NCI-H2107 treated with DMSO at 0.1 percent for 48 hours (cell line): ENCODE measurements around the gene CTSD.

Experiments
- DNase-seq: peaks from one replicate; lab custom pipeline; 2025; ENCODE audit not compliant: unreplicated experiment; lab: John Stamatoyannopoulos, UW

Gene CTSD

DNA sequence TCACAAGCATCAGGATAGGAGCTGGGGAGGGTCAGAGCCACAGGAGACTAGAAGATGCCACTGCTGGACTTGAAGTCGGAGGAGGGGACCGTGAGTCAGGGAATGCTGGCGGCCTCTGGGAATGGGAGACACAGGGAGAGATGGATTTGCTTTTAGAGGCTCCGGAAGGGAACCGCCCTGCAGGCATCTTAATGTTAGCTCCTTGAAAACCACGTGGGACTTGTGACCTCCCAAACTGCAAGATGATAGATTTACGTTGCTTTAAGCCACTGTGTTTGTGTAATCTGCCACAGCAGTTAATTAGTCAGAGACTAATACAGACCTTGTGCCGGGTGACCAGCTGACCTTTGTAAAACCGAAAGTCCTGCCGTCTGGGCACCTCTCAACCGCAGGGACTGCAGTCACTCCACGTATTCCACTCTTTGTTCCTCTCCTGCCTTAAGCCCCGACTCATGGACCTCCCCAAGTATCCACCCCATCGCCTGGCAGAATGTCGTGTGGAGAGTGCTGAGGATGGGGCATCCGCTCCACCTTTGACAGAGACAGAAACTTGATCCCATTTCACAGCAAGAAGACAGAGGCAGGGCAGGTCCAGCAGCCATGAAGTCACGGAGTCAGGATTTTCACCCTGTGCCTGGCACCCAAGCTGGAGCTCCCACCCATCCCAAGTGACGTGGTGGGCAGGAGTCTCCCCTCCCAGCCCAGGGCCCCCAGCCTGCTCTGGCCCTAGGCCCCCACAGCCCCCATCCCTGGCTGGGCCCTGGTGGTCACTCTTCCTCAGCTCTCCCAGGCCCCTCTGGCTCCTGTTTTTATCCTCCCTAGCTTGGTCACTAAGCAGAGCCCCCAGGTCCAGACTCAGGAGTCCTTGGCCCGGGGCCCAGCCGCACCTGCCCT is 19.4 kb upstream of the CTSD start:
- DNase-seq: no peak

DNA sequence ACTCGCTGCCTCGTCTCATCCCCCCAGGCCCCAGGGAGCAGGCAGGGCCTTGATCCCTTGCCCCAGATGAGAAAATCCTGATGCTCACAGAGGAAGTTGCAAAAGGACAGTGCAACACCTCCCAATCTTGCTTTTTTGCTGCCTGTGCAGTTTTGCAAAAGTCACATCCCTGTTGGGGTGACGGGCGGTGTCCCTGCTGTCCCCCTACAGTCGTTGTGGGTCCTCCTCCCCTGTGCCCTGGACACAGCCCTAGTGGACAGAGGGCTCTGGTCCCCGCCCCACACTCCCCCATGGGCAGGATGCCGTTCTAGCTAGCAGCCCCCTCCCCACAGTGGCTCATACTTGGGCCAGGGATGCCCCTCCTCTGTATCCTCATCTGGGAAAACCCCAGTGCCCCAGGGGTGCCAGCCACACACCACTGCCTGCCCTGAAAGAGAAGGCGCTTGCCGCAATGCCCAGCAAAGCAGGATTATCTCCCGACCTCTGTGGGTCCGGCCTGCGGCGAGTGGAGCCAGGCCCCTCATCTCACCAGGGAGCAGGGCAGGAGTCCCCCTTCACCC is 18.4 kb upstream of the CTSD start:
- no peak for DNase-seq

DNA sequence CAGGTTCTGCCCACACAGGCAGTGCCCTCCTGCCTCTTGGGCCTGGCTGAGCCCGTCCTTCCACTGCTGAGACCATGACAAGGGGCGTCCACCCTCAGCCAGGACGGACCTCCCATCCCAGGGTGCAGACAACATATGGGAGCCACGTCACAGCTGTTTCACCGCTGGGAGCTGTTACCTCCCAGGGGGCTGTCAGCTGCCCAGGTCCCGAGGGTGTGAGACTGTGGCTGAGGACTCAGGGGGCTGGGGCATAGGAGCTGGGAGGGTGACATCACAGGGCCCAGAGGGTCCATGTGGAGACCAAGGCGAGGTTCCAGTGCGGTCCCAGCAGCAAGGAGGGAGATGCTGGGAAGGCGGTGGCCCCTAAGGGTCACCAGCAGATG is 17.9 kb upstream of the CTSD start:
- no peak for DNase-seq

DNA sequence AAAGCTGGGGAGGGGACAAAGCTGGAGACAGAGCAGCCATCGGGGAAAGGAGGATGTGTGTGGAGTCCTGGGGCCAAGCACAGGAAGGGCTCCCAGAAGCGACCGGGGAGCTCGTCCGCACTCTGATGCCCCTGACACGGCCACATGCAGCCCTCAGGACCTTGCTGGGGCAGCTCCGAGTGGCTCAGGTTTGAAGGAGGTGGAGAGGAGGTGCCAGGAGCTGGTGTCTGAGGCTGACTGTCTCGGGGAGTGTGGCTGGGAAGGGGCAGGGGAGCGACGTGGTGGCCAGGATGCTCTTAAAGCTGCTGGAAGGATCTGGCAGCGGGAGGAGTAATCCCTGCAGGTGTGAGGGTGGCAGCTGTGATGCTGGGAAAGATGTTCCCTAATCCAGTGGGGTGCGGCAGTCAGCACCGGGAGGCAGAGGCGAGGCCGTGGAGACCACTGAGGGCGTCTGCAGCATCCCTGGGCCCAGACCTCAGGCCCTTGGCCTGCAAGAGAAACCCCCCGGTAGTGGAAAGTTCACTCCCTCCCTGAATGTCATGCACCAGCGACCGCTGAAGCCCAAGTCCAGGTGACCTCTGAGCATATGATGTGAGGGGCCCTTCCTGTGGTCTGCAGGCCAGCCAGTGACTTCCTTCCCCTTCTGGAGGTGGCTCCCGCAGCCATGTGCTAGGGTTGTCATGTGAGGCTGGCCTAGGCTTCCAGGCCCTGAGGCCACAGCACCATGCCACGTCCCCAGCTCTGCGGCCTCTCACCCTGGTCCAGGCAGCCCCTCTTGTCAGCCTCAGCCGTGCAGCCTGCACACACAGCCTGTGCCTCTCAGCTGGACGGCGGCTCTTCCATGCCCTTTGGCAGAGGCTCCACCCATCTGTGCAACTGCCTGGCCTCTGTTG is 17.2 kb upstream of the CTSD start:
- DNase-seq: no peak

GRCh38 chr11:1779806-1780699 is 16.3 kb upstream of the CTSD start:
- DNase-seq: no peak

DNA sequence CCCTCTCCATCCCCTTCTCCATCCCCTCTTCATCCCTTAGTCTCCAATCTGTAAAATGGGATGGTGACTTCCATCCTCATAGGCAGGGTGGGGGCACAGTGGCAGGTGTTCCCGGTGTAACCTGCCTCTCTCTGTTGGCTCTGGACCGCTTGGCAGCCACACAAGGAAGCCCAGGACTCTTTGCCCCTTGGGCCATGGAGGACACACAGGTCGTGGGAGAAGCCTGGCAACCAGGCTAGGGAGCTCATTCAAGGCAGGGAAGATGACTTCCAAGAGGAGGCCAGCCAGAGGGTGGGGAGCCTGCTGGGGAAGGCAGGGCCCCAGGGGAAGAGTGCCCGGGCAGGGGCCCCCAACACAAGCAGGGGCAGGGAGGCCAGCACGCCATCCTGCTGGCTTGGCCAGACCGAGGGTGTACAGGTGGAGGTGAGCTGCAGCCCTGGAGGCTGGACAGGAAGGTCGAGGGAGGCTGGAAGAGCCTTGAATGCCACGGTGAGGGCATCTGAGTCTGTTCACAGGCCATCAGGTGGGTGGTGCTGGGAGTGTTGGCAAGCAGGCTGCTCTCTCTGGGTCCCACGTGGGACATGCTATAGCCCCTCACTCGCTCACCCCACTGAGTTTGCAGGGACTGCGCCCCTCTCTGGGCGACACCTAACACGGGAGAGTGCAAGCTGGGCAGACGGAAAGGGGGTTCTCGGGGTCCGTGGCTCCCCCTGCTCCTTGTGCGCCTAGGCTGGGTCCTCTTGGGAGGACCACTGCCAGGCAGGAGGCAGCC is 15.5 kb upstream of the CTSD start:
- DNase-seq: no peak

GRCh38 chr11:1778141-1778911 is 14.6 kb upstream of the CTSD start:
- DNase-seq: no peak

DNA sequence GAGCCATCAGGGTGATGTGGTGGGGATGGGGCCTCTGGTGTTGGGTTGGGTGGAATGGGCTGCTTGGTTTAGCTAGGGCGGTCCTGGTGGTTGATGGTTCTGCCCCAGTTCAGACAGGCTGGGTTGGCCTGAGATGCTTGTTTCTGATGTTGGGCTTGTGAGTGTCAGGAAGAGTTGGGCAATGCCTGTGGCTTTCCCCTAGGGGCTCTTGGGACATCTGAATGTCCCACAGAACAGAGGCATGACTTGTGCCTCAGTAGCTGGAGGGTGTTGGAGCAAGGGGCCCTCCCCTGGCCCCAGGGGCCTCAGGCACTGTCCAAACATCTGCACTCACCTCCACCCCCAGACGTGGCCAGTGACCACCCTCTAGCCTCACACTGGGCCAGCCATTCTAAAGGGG is 14.0 kb upstream of the CTSD start:
- DNase-seq: no peak

DNA sequence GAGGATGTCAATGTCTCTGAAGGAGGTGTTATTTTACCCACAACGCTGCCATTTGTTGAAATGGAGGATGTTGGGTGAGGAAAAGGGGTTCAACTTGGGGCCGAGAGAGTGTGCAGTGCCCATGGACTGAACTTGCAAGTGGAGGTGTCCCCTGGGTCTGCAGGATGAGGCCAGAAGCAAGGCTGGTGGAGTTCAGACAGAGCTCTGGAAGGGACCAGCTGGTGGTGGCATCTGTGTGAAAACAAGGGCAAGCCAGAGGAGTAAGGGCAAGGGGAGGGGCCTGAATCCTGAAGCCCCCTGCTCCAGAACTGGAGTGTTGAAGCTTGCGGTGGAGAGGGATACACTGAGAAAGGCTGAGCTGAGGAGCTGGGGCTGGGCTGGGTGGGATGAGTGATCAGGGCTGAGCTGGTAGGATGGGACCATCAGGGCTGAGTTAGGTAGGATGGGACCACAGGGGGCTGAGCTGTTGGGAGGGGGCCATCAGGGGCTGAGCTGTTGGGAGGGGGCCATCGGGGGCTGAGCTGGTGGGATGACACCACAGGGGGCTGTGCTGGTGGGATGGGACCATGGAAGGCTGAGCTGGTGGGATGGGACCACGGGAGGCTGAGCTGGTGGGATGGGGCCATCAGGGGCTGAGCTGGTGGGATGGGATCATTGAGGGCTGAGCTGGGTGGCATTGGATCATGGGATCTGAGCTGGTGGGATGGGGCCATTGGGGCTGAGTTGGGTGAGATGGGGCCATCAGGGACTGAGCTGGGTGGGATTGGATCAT is 13.4 kb upstream of the CTSD start:
- DNase-seq: no peak

- no peak for DNase-seq
These were observed 12.7 kb upstream of the CTSD start for GRCh38 chr11:1776331-1776851.

DNA sequence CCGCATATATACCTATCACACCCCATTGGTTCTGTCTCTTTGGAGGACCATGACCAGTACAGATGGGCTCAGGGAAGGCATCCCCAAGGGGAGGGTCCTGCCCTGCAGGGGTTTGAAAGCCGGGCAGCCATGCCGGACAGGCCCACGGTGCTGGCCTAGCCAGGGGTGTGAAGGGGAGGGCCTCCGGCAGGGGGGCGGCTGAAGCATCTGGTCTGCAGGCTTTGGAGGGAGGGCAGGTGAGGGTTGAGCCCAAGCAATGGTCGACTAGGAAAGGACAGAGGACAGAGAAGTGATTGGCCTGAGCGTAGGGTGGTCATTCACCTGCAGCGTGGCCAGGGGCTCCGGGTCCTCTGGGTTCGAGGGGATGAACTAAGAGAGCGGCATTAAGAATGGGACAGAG is 11.2 kb upstream of the CTSD start:
- no peak for DNase-seq

DNA sequence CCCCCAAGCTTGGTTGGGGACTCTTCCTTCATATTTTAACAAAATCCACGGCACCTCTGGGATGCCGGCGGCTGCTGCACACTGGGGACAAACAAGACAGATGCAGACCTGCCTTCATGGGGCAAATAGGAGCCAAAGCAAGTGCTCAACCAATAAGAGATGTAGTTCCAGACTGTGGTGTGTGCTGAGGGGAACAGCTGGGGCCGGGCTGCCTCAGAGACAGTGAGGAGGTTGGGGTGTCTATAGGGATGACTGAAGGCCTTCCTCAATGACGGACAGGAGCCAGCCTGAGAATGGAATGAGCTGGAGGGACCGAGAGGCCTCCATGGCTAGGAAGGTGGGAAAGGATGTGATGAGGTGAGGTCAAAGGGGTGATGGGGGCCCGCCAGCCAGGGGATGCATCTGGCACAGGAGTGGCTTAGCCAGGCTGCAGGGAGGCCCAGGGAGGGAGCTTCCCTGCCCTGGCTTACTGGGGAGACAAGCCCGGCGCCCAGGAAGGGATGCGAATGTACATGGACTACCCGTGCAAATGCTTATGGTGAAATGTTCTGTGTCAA is 10.3 kb upstream of the CTSD start:
- no peak for DNase-seq

DNA sequence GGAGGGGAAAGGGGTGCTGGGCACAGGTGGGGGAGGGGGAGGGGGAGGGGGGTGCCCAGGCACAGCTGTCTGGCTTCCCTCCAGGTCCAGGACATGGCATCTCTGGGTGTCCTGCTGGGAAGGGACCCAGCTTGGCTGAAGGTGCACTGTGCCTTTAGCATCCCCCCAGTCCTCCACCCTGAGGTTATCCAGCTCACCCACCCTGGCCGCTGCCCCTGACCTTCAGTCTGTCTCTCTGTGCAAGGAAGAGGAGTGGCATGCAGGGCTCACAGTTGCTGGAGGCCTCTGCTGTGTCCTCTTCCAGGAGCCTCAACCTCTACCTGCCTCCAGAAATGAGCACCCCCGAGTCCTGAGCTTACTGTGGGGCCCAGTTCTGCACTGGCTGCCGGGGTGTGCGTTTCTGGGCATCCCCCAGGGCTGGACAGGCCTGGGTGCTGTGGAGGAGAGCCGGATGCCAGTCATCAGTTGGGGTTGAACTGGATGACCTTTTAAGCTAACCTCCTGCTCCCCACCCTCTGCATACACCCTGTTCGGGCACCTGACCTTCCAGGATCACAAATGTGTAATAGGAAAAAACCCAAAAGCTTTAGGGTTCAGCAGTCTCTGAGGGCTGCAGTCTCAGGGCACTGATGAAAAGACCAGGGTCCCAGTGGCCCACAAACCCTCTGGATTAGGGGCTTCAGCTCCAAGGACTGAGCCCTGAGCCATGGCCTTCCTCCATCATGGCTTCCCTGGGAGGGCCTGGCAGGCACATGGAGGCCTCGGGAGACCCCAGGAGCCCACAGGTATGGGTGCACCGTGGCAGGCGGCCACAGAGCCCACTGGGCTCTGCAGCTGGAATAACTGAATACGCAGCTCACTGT is 9.6 kb upstream of the CTSD start:
- DNase-seq: no peak

GRCh38 chr11:1772270-1773130 is 8.8 kb upstream of the CTSD start:
- no peak for DNase-seq

DNA sequence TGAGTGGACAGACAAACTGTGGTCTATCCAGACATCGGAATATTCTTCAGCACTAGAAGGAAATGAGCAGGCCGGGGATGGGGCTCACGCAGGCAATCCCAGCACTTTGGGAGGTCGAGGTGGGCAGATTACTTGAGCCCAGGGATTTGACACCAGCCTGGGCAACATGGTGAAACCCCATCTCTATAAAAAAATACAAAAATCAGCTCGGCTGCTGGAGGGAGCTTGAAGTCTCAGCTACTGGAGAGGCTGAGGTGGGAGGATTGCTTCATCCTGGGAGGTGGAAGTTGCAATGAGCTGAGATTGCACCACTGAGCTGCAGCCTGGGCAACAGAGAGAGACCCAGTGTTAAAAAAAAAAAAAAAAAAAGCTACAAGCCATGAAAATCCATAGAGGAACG is 8.0 kb upstream of the CTSD start:
- DNase-seq: no peak

DNA sequence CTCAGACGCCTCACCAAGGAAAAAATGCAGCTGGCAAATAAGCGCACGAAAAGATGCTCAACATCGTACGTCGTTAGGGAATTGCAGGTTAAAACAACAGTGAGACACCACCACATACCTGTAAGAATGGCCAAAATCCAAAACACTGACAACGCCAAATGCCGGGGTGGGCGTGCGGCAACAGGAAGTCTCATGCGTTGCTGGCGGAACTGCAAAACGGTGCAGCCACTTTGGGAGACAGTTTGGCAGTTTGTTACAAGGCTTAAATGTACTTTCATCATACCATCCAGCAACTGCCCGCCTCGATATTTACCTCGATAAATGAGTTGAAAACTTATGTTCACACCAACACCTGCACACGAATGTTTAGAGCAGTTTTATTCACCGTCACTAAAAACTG is 7.5 kb upstream of the CTSD start:
- no peak for DNase-seq
